HG02571 (cell line): ENCODE results near the gene MYL11.
"Not testable (repeated sequence)": the region's sequence is repeated elsewhere in the genome, so short reads cannot be mapped to it uniquely, and the experiment has no call there.

ENCODE experiments used
- ATAC-seq: cut with Tn5 transposase; IDR thresholded peaks from one replicate; pipeline ENCODE4 v1.9.1; 2021; ENCODE audit warnings: mild to moderate bottlenecking, moderate library complexity; ENCODE audit not compliant: unreplicated experiment

The MYL11 gene

DNA sequence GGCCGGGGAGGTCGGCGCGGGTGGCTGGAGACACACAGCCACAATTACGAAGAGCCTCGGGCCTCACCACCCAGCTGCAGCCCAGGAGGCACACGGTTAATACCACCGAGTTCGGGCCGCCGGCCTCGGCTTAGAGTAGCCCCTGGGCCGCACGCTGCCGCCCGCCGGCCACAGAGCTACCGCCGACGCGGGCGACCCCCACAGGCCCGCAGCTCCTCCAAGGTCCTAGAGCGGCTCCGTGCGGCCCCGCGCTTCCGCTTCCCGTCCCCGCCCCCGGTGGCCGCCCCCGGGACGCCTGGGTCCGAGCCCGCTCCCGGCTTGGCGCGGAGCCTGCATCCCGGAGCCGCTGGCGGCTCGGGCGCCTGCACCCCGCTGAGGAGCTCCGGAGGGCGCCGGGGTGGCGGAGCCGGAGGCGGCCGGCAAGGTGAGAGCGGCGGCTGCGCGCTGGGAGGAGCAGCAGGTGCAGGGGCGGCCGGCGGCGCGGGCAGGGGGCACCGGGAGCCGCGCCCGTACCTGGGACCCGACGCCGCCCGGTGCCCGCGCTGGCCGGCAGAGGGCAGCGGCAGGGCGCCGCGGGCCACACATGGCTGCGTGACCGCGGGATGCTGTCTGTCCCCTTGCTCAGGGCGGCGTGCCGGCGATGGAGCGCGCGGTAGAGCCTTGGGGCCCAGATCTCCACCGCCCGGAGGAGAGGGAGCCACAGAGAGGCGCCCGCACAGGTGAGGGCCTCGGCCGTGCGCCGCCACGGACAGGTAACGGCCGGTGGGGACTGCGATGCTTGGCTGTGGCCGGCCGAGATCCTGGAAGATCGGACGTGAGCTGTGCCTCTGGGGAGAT, 20.8 kb downstream of the MYL11 start, which contains the start of gene ZNF48:
ZNF48 (plus strand) TSS at position 266 of the 837 bp plus-strand sequence; CDS start at position 641, 375 bp downstream.
- ATAC-seq, result peak; percentile 53

DNA sequence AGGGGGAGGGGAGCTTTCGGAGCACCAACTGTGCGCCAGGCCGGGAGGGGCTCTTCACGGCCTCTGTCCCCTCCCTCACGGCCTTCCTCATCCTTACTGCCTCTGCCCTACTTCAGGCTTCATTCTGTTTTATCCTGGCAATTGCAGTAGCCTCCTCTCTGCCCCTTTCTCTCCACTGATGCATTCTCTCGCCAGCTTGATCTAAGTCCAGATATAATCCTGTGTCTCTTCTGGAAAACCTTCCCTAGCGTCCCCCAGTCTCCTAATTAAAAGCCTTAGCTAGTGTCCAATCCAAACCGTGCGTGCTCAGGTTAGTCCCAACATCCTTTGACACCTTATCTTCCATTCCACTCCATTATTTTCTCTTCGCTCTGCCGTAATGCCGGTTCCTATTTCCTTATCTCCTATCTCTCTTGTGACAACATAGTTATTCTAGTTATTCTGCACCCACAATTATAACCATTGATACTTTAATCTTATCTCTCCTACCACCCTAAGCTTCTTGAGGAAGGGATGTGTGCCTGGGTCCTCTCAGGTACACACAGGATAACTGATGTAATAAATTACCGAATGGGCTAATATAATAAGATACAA, 21.5 kb downstream of the MYL11 start:
- no peak for ATAC-seq

- ATAC-seq, result not testable (repeated sequence)
These were observed 22.0 kb downstream of the MYL11 start for GRCh38 chr16:30396627-30397026.

DNA sequence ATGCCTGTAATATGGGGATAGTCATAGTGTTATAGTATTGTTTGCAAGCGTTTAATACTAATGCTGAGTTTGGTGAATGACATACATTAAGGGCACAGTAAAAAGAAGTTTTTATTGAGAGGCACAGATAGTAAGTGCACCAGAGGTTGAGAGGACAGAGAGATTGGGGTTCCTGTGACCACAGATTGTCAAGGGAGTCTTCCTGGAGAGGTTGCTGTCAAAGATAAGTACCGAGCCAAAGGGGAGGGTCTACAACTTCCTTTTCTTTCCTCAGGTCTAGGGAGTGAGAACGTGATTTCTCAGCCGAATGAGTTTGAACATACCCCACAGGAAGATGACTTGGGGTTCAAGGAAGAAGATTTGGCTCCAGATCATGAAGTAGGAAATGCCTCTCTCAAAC, 22.5 kb downstream of the MYL11 start:
- no peak for ATAC-seq

- ATAC-seq, result no peak
These were observed 23.4 kb downstream of the MYL11 start for GRCh38 chr16:30397776-30398660.

DNA sequence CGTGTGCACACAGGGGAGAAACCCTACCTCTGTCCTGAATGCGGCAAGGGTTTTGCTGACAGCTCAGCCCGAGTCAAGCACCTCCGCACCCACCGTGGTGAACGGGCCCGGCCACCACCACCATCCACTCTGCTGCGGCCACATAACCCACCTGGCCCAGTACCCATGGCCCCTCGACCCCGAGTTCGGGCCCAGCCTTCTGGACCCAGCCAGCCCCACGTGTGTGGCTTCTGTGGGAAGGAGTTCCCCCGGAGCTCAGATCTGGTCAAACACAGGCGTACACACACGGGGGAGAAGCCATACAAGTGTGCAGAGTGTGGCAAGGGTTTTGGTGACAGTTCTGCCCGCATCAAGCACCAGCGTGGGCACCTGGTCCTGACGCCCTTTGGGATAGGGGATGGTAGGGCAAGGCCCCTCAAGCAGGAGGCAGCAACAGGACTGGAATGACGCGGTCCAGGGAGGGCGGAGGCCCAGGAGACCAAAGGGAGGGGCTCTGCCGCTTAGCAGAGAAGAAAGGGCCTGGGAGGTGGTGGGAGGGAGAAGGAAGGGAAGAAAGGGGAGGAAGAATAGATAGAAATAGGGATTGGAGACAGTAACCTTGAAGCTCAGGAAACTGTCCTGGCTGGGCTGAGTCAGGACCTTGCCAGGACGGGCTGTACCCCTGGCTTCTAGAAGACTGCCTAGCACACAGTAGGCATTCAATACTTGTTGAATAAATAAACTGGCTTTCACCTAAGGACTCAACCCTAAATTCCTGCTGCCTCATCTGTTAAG, 24.2 kb downstream of the MYL11 start:
- ATAC-seq, result no peak

DNA sequence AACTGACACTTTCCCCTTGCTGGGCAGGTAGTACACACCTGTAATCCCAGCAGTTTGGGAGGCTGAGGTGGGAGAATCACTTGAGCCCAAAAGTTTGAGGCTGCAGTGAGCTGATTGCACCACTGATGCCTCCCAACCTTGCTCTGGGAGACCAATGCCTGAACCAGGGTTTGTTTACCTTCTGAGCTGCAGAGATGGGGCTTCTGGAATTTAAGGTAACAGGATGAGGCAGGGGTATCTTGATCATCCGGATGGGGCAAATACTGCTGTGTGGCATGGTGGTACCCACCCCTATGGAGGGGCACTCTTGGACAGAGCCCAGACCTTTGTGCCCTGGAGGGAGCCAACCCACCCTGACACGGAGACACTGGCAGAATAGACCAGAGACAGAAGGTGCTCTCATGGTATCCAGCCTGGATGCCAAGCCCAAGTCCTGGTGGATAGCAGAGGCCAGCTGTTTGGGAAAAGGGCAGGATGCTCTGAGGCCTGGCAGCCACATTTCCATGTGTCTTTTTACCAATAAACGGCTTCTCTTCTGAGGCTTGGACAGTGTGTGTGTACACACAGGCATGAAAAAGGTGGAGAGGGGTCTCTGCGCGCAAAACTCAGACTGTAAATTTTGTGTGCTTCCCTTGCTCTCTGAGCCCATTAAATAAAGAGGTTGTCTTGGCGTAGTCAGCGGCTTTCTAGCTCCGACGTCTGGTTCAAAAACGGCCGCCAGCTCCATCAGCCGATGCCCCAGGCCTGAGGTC, 25.0 kb downstream of the MYL11 start:
- no peak for ATAC-seq

DNA sequence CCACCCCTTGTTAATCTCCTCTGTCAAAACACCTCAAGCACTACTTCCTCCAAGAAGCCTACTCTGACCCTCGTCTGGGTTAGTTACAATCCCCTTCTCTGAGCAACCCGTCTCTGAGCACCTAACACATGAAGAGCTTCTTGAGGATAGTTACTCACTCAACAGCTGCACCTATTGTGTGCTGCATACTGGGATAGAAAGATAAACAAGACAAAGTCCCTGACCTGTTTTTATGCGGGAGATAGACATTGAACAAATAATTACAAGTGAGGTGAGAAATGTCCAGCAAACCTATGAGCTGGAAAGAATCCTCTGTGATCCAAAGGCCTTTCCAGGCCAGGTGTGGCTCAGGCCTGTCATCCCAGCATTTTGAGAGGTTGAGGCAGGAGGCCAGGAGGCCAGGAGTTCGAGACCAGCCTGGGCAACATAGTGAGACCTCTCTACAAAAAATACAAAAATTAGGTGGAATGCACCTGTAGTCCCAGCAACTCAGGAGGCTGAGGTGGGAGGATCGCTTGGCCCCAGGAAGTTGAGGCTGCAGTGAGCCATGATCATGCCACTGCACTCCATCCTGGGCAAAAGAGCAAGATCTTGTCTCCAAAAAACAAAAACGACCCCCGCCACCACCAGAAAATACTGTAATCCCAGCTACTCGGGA, 27.3 kb downstream of the MYL11 start:
- no peak for ATAC-seq

DNA sequence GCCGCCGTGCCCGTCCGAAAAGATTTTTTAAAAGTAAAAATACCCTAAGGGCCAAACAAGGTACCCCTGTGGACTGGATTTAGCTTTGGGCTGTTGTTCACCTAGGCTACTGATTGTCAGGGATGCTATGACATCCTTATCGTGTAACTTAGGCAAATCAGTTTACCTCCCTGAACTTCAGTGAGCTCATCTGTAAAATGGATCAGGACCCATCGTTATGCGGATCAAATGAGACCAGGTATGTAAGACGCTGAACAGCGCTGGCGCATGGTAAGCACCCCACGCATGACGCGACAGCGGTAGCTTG, 32.1 kb downstream of the MYL11 start:
- no peak for ATAC-seq

- peak; percentile 80 for ATAC-seq
These were observed 32.7 kb downstream of the MYL11 start, which contains the start of gene ZNF771 for GRCh38 chr16:30407102-30407803. ZNF771 (plus strand) TSS chr16:30407606; CDS start chr16:30408054, 448 bp downstream.

- ATAC-seq, result no peak
These were observed 33.4 kb downstream of the MYL11 start for GRCh38 chr16:30407804-30408534.

GRCh38 chr16:30409125-30410060, 34.8 kb downstream of the MYL11 start:
- peak; percentile 37 for ATAC-seq

DNA sequence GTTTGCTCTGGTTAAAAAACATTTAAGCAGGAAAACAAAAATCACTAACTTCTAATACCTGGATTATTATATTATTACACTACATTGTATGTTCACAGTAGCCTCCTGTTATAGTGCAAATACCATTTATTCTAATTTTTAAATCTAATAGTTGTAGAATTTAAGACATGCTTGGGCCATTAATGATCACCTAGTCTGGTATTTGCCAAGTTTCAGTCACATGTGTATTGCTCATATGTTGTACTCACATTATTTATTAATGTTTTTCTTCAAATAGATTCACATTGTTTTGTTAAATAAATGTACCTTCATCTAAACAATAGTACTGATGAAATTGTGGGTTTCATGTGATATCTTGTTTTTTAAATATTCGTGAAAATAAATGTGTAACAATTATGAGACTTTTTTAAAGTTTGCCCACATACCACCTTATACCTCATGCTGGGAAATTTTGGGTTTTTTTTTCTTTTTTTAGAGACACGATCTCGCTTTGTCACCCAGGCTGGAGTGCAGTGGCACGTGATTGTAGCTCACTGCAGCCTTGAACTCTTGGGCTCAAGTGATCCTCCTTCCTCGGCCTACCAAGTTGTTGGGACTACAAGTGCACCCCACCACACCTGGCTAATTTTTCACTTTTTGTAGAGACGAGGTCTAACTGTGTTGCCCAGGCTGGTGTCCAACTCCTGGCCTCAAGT, 38.7 kb downstream of the MYL11 start:
- no peak for ATAC-seq

GRCh38 chr16:30414159-30414558, 39.6 kb downstream of the MYL11 start:
- ATAC-seq, result no peak

- ATAC-seq, result no peak
These were observed 41.5 kb downstream of the MYL11 start for GRCh38 chr16:30416047-30416603.
